22Rv1 (cell line): Measurements from ENCODE around the gene UPP2.

Experiments used
- CTCF ChIP-seq: fragments of 450-650 bp; IDR thresholded peaks from 2 replicates; pipeline ENCODE4 v1.5.1; 2017; ENCODE audit warnings: mild to moderate bottlenecking
- ZFX ChIP-seq: fragments of 450-650 bp; IDR thresholded peaks from 2 replicates; pipeline ENCODE4 v1.6.1; 2017; ENCODE audit warnings: antibody characterized with exemption, borderline replicate concordance

GRCh38 chr2:158184556-158185343 is 83.1 kb downstream of the UPP2 start:
- TF ChIP-seq ZFX (no peak), CTCF (no peak)
